Breast epithelium (tissue), 3 donors: ENCODE measurements around the gene MCUB.

ENCODE experiments used
- CTCF ChIP-seq, 3 donors: fragments of 450-650 bp; IDR thresholded peaks; one replicate each; pipeline ENCODE4 v1.5.1; 2016 to 2017; ENCODE audit warnings: antibody characterized with exemption in 3 of 3, mild to moderate bottlenecking in 3 of 3, moderate library complexity in 3 of 3
- POLR2A ChIP-seq: fragments of 450-650 bp; IDR thresholded peaks from one replicate; pipeline ENCODE4 v1.6.1; 2016; ENCODE audit warnings: antibody characterized with exemption, mild to moderate bottlenecking, moderate library complexity

GRCh38 chr4:109733728-109734127, 173.7 kb downstream of the MCUB start:
- TF ChIP-seq CTCF (IDR thresholded peaks at IDR 0.05) (no peak), POLR2A (no peak)
